K562 (cell line): ENCODE measurements around the gene THAP4. TPM values are rescaled to one million over a fixed set of nuclear protein-coding genes. Genes with fewer than 3 reads are reported as not detected.

Experiments
- ATAC-seq: fragments of 200-7000 bp; cut with Tn5 transposase; 3 replicates; pipeline ENCODE4 v1.9.1; 2020; ENCODE audit warnings: moderate library complexity
- BruUV-seq: library from RNA; stranded (reverse); fragments of 400-500 nt; replicated peaks from 2 replicates; lab custom pipeline; 2021; lab: Mats Ljungman, UMichigan
- CTCF ChIA-PET: fragments of 300-600 bp; formaldehyde crosslinking; extraction: SDS; loops from one replicate; lab custom pipeline; 2021; ENCODE audit warnings: low intra/inter-chr PET ratio; lab: Yijun Ruan, JAX
- POLR2A ChIA-PET: fragments of 300-600, 350-650 bp; sonication (Branson Sonifier 250); formaldehyde crosslinking; extraction: SDS; loops from one replicate; lab custom pipeline; 2021; ENCODE audit warnings: antibody characterized with exemption, inconsistent platforms; lab: Yijun Ruan, JAX
- DNase-seq, 4 experiments: peaks; one replicate each; pipeline versions ENCODE4 v3.0.0 to v3.0.0-alpha.2; 2011 to 2018; ENCODE audit warnings: low spot score in 3 of 4, mixed read lengths in 3 of 4; ENCODE audit errors: extremely low read depth in 1 of 4
- FAIRE-seq: peaks from 2 replicates; lab custom pipeline; 2011; peaks lifted over from hg19 to GRCh38; lab: Jason Lieb, UNC
- H2AFZ ChIP-seq: 2 replicates; pipeline ENCODE4 v1.6.0; 2011; ENCODE audit warnings: low read depth, low read length, control low read depth, inconsistent platforms
- H3K27ac ChIP-seq: fragments of 200-600 bp; 3 replicates; pipeline ENCODE4 v1.8.0; 2011; ENCODE audit warnings: low read depth, mild to moderate bottlenecking, control low read depth, inconsistent platforms, low read length, moderate library complexity, mixed read lengths; ENCODE audit errors: extremely low read depth
- H3K27me3 ChIP-seq, 2 experiments: fragments of 300-600 bp in 1 of 2; 2 replicates in 1 of 2; 3 replicates in 1 of 2; pipeline versions ENCODE4 v1.6.0 to v1.8.0; 2011; ENCODE audit warnings: inconsistent platforms in 2 of 2, low read length in 2 of 2, mild to moderate bottlenecking in 1 of 2, mixed read lengths in 1 of 2, moderate library complexity in 1 of 2; ENCODE audit not compliant: control insufficient read depth in 2 of 2, insufficient read depth in 2 of 2
- H3K36me3 ChIP-seq: fragments of 300-600 bp; 3 replicates; pipeline ENCODE4 v1.8.0; 2011; ENCODE audit warnings: mild to moderate bottlenecking, low read length, inconsistent platforms; ENCODE audit not compliant: control insufficient read depth, insufficient read depth
- H3K4me1 ChIP-seq, 2 experiments: fragments of 200-600 bp in 1 of 2; replicated peaks in 1 of 2; 2 replicates in 1 of 2; 3 replicates in 1 of 2; pipeline versions ENCODE4 v1.5.1 to v1.8.0; 2011; ENCODE audit warnings: inconsistent platforms in 2 of 2, low read length in 2 of 2, mild to moderate bottlenecking in 1 of 2, mixed read lengths in 1 of 2, moderate library complexity in 1 of 2; ENCODE audit not compliant: control insufficient read depth in 2 of 2, insufficient read depth in 2 of 2
- H3K4me2 ChIP-seq: 2 replicates; pipeline ENCODE4 v1.6.1; 2011; ENCODE audit warnings: low read length, control low read depth, inconsistent platforms, mixed read lengths; ENCODE audit not compliant: insufficient read depth
- H3K4me3 ChIP-seq: fragments of 200-600 bp; sonication (generic), shearing (Covaris generic); 2 replicates; pipeline ENCODE4 v1.5.1; 2016; ENCODE audit warnings: control low read depth, inconsistent platforms
- H3K79me2 ChIP-seq: fragments of 200-600 bp; 3 replicates; pipeline ENCODE4 v1.8.0; 2011; ENCODE audit warnings: low read length, inconsistent platforms; ENCODE audit not compliant: control insufficient read depth, insufficient read depth
- H3K9ac ChIP-seq, 2 experiments: 2 replicates each; pipeline versions ENCODE4 v1.6.0 to v1.6.1; 2011; ENCODE audit warnings: low read depth in 2 of 2, low read length in 2 of 2, control low read depth in 1 of 2, inconsistent platforms in 1 of 2, mild to moderate bottlenecking in 1 of 2, mixed read lengths in 1 of 2; ENCODE audit not compliant: insufficient read depth in 1 of 2
- H3K9me1 ChIP-seq: one replicate; pipeline ENCODE4 v1.6.0; 2011; ENCODE audit warnings: inconsistent platforms, mild to moderate bottlenecking, low read length, moderate library complexity; ENCODE audit not compliant: control insufficient read depth, insufficient read depth
- H3K9me3 ChIP-seq: replicated peaks from 2 replicates; pipeline ENCODE4 v1.5.1; 2011; ENCODE audit warnings: low read depth, low read length, inconsistent platforms; ENCODE audit not compliant: control insufficient read depth, insufficient read depth
- H4K20me1 ChIP-seq: replicated peaks from 2 replicates; pipeline ENCODE4 v1.6.1; 2011; ENCODE audit warnings: low read length, inconsistent platforms, mixed read lengths; ENCODE audit not compliant: control insufficient read depth, insufficient read depth
- AFF4 ChIP-seq: sonication (generic); formaldehyde crosslinking; IDR thresholded peaks from 2 replicates; pipeline ENCODE4 v1.8.0; 2023; ENCODE audit warnings: mild to moderate bottlenecking, missing genetic modification reagents
- DMBX1 ChIP-seq: fragments of 250-450 bp; sonication (Bioruptor Pico); IDR thresholded peaks from 2 replicates; pipeline ENCODE4 v1.8.0; 2022; ENCODE audit warnings: inconsistent platforms, mild to moderate bottlenecking, moderate library complexity, borderline replicate concordance
- DNMT1 ChIP-seq: fragments of 450-650 bp; IDR thresholded peaks from 2 replicates; pipeline ENCODE4 v1.6.1; 2016; ENCODE audit warnings: antibody characterized with exemption, mild to moderate bottlenecking
- ETV1 ChIP-seq: fragments of 450-650 bp; conservative IDR thresholded peaks from 2 replicates; pipeline ENCODE4 v1.6.1; 2016; ENCODE audit warnings: missing genetic modification characterization, control low read depth, low read depth, missing compliant biosample characterization
- ID3 ChIP-seq, 2 experiments: fragments of 250-450 bp in 1 of 2; fragments of 450-650 bp in 1 of 2; sonication (Bioruptor Pico) in 1 of 2; IDR thresholded peaks; 2 replicates each; pipeline versions ENCODE4 v1.6.1 to v1.8.0; 2016 to 2021; ENCODE audit warnings: mild to moderate bottlenecking in 2 of 2, moderate library complexity in 2 of 2, missing compliant biosample characterization in 1 of 2, missing genetic modification characterization in 1 of 2
- MNT ChIP-seq, 2 experiments: fragments of 450-650 bp; conservative IDR thresholded peaks; 2 replicates each; pipeline ENCODE4 v1.6.1; 2017; ENCODE audit warnings: mild to moderate bottlenecking in 2 of 2, moderate library complexity in 2 of 2
- RBFOX2 ChIP-seq: fragments of 200-400 bp; formaldehyde crosslinking; IDR thresholded peaks from 2 replicates; pipeline ENCODE4 v1.6.1; 2017; ENCODE audit warnings: low read depth, mild to moderate bottlenecking, low read length, moderate library complexity
- ZBTB5 ChIP-seq: fragments of 450-650 bp; IDR thresholded peaks from 2 replicates; pipeline ENCODE4 v1.6.1; 2017; ENCODE audit warnings: antibody characterized with exemption
- WGBS: fragments of 100-300 bp; shearing (Covaris generic); methylation state at CpG from one replicate; pipeline ENCODE4 v1.1.6; 2016; ENCODE audit warnings: low coverage, mixed read lengths; ENCODE audit not compliant: insufficient coverage; ENCODE audit errors: missing lambda C conversion rate; 5-methylcytosine and 5-hydroxymethylcytosine counted together
- in situ Hi-C: fragments of 300-500 bp; cut with MboI; formaldehyde crosslinking; loops from 4 replicates; pipeline ENCODE4 v1.15.0; 2018; ENCODE audit warnings: inconsistent platforms, mixed read lengths
- intact Hi-C: fragments of 100-400 bp; cut with micrococcal nuclease; formaldehyde crosslinking; loops from 2 replicates; pipeline ENCODE4 v1.14.2; 2022
- polyA plus RNA-seq, 8 experiments: library from polyadenylated mRNA; depleted of rRNA in 4 of 8; stranded (reverse) in 5 of 8; unstranded in 3 of 8; fragments of >200 nt; fragmentation: Nextera tagmentation in 2 of 8; fragmentation: Illumina TruSeq in 1 of 8; extraction: Ambion mirVana in 2 of 8; extraction: Trizol in 1 of 8; gene quantifications; 2 replicates each; pipeline versions ENCODE4 v1.2.1 to v1.2.3, GENCODE V29; 2011 to 2014; ENCODE audit warnings: inconsistent platforms in 1 of 8, missing spikeins in 1 of 8
- total RNA-seq, 7 experiments: library from RNA; depleted of rRNA in 6 of 7; stranded (reverse); fragments of >200 nt in 6 of 7; fragmentation: Illumina TruSeq in 2 of 7; extraction: Trizol in 2 of 7; gene quantifications; 2 replicates each; pipeline versions ENCODE4 v1.2.1 to v1.2.3, GENCODE V29; 2011 to 2021; ENCODE audit warnings: low replicate concordance in 1 of 7

Gene THAP4
- total and polyA plus RNA-seq, 9 of the 15 experiments (the other 6 are each of a cell fraction or from before 2014, with no cell fraction given), result 8.6 to 60.9 (median 43.9) TPM

GRCh38 chr2:241633561-241633960 lies 3.4 kb downstream of the THAP4 start (continued):
- no peak for TF ChIP-seq ZBTB5
- TF ChIP-seq, all 486 proteins: peak for 0

GRCh38 chr2:241632478-241633325 lies 4.3 kb downstream of the THAP4 start:
- no peak for ATAC-seq
- no peak for FAIRE-seq
- ChIA-PET CTCF (no interaction called here), POLR2A (interaction anchor here (0.7 to 1.2 kb wide), 3 partner anchors 8 to 15 kb away, joined by 3 to 4 read pairs (median 3); no protein-coding TSS in a partner anchor)
- H3K27me3 ChIP-seq, result no peaks in the 10 kb centered on the region
- H3K9me3 ChIP-seq, result no peaks in the 10 kb centered on the region
- H3K9me1 ChIP-seq, result no peaks in the 10 kb centered on the region
- no peak overlapping the region for H3K4me3 ChIP-seq
- H3K79me2 ChIP-seq, result peaks cover 80% of the 10 kb centered on the region
- H3K4me1 ChIP-seq, result peaks cover 8 to 17% of the 10 kb centered on the region in 2 experiments; a peak in 4 of 5 replicates
- H3K4me2 ChIP-seq, result no peak overlapping the region
- no peak overlapping the region for H3K27ac ChIP-seq
- in situ Hi-C loops (no loop called here), intact Hi-C loops (no loop called here)
- H4K20me1 ChIP-seq, result no peaks in the 10 kb centered on the region
- no peak overlapping the region for H2AFZ ChIP-seq
- peaks cover 66% of the 10 kb centered on the region; the same call in 2 of the 3 replicates for H3K36me3 ChIP-seq
- 97% methylated on average over 20 of the region's 39 CpGs for WGBS
- DNase-seq, result no peak
- TF ChIP-seq ID3 (CRISPR knock-in tag; IDR thresholded peaks at IDR 0.05), result no peak
- no peak for TF ChIP-seq ID3 (tag; IDR thresholded peaks at IDR 0.05)
- no peak for TF ChIP-seq ETV1 (tag)
- no peak for TF ChIP-seq DNMT1
- peak; percentile 44; the same call in 1 of the 2 replicates for TF ChIP-seq RBFOX2
- TF ChIP-seq AFF4 (CRISPR knock-in tag), result no peak
- TF ChIP-seq DMBX1 (CRISPR knock-in tag), result no peak
- TF ChIP-seq MNT (conservative IDR thresholded peaks at IDR 0.05), result no peak
- no TSS peak for BruUV-seq
- H3K9ac ChIP-seq, result peak overlapping the region in 1 of 2 experiments; percentile 58; a peak in 1 of 4 replicates
